Stimulated activated CD4-positive, alpha-beta T cell treated with anti-CD3 and anti-CD28 coated beads, Interleukin-12 subunit alpha, Interleukin-12 subunit beta, amount 100 ng/mL, for 4 hours (primary cell): Measurements from ENCODE around the gene TMEM134.

Experiments
- DNase-seq: peaks from one replicate; pipeline ENCODE4 v3.0.0-alpha.2; 2020

TMEM134 gene

DNA sequence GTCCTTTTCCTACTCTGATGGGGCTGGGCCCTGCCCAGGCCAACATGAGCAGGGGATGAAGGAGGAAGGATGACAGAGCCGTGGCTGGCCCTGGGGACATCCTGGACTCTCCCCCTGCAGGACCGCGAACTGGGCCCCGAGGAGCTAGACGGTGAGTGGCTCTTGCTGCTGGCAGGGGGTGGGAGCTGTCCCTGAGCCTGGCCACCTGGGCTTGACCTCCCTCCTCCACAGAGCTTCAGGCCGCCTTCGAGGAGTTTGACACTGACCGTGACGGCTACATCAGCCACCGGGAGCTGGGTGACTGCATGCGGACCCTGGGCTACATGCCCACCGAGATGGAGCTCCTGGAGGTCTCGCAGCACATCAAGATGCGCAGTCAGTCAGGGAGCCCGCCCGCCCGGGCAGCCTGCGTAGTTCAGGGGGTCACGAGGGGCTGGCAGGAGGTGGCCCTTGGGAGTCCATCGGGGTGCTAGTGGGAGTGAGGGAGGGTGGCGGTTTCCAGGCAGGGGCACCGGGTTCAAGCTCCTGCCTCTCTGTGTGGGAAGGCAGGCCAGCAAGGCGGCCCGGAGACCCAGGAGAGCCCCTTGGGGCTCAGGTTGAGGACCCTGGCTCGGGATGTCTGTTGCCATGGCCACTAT is 12.9 kb downstream of the TMEM134 start:
- no peak for DNase-seq

DNA sequence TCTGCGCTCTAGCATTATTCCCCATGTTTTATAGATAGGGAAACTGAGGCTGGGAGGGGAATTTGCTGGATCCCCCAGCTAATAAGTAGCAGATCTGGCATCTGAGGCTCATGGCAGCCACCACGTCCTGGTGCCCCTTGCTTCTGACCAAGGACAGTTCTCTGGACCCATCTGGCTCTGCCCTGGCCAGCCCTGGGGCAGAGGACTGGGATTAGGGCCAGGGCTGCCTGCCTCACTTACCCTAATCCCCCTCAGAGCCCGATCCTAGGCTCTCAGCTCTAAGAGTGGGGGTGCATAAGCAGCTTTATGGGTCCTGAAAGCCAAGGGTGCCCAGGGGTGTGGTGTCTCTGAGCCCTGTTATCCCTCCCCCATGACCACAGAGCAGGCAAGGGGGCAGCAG is 14.0 kb downstream of the TMEM134 start, which contains the start of gene CABP4:
Gene CABP4 (plus strand): TSS at position 301 of the 400 bp plus-strand sequence. CDS start 70 bp downstream, at position 371.
- DNase-seq, result no peak

DNA sequence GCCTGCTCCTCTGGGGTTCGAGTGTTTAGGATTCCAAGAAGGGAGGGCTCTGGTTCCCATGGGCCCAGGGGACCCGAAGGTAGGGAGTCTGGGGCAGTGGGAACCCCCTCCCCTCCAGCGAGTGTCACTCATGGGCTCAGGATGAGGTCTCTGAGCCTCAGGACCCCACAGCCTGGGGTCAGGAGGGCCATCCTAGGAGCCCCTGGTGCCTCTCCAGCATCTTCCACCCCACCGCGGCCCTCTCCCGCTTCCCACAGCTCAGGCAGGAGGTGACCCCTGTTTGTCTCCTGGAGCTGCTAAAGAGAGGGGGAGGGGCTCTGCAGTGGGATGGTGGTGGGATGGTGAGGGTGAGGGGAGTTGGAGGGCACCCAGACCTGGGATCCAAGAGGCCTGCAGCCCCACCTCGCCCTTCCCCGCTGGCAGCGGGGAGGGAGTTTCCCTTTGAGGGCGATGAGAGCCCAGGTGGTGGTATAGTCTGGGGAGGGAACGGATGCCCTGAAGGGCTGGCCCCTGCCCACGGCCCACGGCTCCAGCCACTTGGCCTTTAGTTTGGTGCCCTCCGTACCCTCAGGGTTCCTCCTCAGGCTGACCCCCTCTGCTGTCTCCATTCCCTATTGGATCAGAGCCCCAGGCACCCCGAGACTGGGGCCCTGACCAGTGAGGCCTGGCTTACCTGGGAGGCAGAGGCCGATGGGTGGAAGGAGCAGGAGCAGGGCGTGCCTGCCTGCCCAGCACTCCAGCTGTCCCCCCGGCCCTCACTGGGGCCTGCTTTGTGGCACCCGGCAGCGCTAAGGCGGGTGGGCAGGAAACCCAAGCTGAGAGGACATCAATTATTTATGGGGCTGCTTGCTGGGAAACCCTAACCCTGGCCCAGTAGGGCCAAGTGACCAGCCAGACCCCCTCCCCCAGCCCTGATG is 15.0 kb downstream of the TMEM134 start:
- no peak for DNase-seq

DNA sequence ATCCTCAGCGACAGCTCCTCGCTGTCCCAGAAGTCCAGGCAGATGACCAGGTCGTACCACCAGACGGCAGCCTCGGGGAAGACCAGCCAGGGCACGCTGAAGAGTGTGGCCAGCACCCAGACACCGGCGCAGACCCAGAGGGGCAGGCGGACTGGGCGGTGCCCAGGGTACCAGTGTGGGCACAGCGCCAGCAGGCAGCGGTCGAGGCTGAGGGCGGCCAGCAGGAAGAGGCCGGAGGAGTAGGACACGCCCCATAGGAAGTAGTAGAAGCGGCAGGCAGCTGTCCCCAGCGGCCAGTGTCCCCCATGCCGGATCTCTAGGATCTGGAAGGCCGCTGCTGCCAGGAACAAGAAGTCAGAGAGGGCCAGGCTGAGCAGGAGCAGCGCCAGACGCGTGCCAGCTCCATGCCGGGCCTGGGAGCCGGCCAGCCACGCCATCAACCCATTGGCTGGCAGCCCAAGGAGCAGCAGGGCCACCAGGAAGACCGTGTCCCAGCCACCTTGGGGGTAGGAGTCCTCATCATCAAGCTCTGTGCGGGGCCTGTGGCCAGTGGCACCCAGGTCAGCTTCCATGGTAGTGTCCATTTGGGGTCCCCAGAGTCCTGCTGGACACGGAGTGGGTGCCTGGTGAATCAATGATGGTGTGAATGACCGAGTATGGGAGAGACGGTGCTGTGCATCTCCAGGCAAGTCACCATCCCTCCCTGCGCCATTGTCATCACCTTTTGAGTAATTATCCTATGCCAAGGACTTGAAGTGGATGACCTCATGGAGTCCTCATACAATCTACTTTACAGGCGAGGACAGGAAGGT is 16.7 kb downstream of the TMEM134 start, which contains the start of gene GPR152:
Gene GPR152 (minus strand): TSS at position 589 of the 812 bp plus-strand sequence. CDS start 5 bp downstream, at position 584.
- DNase-seq, result no peak

DNA sequence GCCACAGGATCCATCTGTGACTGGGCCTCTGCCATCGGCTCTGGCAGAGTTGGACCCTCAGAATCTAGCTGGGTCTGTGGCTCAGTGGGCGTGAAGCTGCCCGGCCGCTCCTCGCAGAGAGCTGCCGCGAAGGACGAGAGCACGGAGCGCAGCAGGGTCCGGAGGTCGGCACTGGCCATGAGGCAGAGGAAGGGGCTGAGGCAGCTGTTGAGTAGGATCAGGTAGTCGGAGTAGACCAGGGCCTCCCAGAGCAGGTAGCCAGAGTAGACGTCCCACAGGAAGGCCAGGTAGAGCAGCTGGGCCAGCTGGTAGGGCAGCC is 17.4 kb downstream of the TMEM134 start:
- no peak for DNase-seq

DNA sequence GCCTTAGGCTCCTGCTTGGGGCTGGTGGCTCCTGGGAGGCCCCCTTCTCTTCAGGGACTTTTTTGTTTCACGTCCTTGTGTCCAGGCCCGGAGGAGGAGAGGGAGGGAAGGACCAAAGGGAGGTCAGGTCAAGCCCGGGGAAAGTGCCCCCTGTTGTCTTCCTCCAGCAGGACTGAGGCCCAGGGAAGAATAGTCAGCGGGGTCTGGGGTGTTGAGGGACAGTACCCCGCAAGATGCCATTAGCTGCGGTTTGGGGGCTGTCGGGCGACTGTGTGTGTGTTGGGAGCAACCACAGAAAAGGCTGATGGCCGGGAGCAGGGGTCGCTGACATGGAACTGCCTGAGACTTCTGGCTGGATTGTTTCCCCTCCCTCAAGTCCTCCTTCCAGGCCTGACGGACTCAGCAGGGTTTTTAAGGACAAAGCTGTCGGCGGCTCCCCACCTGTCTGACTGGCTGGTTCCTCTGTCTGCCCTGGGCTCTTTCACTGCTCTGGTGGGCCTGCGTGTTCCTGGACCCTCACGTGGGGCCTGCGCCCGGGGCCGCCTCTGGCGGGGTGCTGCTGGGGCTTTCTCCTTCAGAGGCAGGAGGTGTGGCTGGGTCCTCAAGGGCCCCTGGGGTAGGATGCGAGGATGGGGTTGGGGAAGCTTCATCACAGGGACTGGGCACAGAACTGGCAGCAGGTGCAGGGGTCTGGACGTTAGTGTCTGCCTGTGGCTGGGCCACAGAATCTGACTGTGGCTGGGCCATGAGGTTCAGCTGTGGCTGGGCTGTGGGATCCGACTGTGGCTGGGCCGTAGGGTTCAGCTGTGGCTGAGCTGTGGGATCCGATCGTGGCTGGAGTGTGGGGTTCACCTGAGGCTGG is 18.0 kb downstream of the TMEM134 start:
- DNase-seq, result no peak

DNA sequence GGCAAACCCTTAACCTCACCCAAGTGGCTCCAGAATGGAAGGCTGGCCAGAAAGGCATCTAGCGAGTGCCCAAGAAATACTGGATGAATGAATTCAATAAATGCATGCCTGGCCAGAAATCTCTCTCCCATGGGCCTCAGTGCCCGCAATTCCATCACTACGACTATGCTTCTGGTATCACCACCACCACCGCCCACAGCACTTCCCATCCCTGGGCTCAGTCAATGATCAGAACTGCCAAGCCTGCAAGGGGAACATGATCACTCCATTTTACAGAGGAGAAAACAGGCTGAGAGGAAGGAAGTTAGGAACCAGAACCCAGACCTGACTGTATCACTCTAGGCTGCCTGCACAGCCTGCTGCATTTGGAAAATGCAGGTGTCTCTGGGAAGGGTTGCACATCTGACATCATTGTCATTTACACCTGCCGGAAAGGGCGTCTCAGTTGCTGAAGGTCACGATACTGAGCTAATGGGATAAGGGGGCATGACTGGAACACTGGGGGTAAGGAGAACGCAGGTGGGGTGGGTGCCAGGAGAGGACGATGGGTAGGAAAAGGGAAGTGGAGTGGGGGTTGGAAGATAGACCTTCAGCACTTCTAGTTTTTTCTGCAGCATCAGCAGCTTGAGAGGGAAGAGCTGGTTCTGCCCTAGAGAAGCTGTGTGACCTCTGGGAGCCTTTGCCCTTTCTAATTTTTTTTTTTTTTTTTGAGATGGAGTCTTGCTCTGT is 19.8 kb downstream of the TMEM134 start:
- DNase-seq, result no peak

DNA sequence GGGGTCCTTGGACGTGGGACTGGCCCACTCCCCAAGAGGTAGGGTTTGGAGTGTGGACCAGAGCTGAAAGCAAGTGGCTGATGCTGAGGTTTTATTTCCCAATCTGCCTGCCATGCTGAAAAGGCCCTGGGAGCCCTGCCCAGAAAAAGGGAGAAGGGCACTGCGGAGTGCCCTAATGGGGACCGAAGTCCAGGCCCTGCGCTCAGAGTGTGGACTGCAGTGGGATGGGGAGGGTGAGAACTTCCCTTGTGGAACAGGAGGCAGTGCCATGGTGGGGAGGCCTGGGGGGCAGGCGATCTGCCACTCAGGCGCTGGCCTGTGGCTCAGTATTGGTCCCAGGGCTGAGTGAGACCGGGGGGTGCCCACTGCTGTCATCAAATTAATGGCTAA is 20.8 kb downstream of the TMEM134 start:
- DNase-seq, result no peak

DNA sequence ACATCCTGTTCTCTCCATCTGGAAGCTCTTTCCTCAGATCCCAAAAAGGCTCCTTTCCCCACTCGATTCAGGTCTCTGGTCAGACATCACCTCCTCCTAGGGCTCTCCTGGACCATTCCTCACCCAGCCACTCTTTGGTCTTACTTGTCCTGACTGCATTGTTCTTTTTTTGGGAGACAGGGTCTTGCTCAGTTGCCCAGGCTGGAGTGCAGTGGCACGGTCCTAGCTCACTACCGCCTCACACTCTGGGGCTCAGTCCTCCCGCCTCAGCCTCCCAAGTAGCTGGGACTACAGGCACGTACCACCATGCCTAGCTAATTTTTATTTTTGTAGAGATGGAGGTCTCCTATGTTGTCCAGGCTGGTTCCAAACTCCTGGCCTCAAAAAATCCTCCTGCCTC is 23.5 kb downstream of the TMEM134 start:
- DNase-seq, result no peak

DNA sequence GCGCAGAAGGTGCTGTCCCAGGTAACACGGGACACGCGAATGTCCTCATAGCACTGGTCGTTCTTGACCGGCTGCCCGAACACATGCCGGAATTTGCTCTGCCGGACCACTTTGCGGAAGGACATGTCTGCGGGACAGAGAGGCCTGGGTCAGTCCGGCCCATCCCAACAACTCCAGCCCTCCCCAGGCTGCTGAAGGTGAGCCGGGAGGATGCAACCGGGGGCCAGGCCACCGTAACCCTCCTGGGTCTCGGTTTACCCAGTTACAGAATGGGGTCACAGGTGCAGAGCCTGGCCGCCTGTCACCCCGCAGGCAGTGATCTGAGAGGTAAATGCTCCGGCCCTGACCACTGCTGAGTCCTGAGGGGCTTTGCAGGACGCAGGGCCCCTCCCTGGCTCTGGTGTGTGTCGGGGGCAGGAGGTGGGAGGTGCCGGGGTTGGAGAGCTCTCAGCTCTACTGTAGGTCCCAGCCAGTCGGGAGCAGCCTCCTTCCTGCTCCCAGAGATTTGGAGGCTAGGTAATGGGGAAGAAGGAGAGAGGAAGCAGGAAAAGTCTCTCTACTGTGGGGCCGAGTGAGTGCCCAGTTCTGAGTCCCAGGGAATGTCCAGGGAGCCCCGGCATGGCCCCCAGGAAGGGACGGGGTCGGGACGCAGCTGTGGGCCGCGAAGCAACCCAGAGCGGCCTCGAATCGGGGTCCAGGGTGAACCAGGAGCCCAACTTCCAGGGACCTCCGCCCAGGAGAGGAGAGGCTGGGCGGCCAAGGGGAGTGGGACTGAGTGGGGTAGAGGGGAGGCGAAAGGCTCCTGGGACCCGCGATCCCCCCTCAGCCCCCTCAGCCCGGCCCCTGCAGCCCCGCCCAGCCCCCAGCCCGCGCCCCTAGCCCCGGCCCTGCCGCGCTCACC is 26.3 kb downstream of the TMEM134 start:
- no peak for DNase-seq

DNA sequence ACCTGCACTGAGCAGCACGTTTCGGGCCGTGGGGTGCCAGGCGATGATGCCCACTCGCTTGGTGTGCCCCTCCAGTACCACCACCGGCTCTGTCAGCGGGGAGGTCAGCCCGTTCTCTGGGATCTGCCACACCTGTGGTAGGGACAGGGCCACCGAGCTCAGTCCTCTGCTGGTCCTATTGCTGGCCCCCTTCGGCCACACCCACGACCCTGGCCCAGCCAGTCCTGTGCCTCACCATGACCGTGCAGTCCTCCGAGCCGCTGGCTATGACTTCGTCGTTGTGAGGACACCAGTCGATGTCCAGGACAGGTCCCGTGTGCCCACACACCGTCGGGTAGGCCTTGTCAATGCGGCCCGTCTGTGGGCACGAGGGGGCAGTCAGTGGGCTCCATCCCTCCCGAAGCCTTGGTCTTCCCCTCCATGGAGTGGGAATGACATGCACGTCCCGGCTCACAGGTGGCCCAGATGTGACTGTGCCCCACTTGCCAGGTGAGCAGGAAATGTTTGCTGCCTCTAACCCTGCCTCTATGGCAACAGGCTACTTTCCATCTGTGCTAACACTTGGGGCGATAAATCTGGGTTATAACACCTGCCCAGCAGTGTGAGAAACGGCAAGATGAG is 27.2 kb downstream of the TMEM134 start:
- no peak for DNase-seq

DNA sequence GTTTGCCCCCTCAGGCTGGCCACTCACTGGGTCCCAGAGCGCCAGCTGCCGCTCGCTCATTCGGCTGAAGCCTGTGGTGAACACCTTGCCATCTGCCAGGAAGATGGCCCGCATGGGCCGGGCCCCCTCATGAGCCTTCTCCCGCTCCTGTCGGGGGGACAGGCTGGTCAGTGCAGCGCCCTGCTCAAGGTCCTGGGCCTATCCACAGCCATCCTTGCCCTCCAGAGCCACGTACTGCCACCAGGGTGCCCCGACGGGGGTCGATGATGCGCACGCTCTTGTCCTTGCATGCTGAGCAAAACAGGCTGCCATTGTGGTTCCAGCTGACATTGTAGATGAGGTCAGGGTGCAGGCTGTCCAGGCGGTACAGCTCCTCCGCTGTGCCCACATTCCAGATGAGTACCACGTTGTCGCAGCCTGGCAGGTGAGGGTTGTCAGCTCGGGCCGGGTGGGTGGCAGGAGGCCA is 27.9 kb downstream of the TMEM134 start:
- no peak for DNase-seq

DNA sequence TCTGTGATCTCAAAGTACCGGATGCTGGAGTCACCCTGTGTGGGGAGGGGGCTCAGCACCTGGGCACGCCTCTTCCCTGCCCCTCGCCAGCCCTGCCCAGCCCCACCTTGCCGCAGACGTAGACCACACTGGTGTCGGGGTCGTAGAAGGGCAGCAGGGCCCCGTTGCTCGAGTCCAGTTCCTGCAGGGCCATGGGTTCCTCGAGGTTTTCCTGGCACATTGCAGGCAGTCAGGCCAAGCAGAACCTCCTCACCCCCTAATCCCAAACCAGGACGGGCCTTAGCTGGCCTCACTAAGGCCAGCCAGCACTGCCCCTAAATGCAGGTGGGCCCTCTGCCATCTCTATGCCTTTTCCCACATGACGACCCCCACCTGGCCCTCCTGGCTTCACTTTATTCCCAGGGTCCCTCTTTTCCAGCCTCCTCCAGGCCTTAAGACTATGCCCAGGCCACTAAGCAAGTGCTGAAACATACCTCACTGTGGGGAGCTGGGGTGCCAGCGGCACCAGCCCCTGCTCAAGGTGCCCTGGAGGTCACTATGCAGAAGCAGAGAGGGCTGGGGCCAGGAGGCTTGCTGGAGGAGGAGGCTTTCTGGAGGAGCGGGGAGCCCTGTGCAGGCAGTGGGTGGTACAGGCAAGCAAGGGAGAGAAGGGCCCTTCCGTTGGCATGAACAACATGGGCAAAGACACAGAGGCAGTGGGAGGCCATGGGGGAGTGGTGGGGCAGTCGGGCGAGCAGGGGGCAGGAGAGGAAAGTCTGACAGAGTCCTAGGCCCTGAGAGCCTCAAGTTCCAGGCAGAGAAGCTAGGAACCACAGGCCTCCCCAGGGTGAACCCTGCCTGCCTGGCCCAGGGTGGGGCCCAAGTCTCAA is 28.6 kb downstream of the TMEM134 start:
- DNase-seq, result no peak

DNA sequence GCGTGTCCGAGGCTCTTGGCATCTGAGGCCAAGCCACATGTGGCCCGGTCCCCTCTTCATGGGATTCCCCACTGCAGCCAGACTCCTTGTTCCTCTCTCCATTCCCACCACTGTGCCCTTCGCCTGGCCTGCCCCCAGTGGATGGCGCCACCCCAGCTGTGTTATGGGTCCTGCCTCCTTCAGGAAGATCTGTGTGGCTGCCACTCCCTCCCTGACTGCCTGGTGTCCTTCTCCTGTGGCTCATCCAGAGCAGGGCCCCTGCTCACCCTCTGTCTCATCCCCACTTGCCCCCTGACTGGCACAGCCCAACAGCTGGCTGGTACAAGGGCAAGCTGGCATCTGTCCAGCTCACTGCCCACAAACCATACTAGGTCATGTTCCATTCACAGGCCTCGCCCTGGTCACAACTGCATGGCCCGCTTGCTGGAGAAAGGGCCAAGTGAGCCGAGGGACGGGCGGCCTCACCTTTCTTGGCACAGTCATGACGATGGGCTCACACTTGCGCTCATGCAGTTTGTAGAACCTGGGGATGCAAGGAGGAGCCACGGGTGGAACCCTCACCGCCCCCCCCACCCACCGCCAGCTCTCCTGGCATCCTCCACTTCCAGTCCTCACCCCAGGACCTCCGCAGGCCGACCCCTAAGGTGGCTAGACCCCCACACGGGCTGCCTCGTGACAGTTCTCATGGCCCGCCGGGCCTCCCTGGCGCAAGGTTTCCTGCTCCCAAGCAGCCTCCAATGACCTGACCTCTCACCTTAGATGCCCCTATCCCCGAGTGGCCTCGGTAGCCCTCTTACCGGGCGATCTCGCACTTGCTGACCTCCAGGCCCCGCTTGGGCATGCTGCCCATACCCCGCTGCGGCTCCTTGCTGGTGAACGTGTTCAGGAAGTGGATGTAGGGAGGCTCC is 29.5 kb downstream of the TMEM134 start:
- DNase-seq, result no peak

DNA sequence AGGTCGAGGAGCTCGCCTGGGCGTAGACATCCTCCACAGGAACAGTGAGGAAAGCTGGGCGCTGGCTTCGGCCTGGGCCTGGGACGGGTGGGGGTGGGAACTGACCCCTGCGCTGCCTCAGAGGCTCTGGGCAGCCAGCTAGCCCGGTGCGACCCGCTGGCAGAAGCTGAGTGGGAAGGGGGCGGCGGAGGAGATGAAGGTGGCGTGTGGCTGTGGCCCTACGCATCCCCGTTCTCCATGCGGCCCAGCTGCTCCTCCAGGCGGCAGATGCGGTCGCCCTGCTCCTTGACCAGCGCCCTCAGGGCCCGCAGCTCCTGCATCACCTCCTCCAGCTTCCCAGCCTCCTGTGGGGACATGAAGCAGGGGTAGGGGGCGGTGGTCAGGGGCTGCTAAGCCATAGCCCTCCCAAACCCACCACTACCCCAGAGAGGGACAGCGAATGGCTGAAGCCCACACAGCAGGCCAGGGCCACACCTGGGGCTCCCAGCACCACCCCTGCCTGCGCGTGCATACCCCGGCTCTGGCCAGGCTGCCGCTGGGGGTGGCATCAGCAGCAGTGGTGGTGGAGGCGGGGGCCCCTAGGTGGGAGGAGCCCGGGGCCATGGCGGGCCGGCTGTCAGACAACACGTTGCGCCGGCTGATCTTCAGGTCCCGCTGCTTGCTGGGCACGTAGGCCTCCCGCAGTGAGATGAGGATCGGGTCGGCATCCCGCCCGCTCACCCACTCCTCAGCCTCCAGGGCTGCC is 30.7 kb downstream of the TMEM134 start:
- peak; percentile 76 for DNase-seq

DNA sequence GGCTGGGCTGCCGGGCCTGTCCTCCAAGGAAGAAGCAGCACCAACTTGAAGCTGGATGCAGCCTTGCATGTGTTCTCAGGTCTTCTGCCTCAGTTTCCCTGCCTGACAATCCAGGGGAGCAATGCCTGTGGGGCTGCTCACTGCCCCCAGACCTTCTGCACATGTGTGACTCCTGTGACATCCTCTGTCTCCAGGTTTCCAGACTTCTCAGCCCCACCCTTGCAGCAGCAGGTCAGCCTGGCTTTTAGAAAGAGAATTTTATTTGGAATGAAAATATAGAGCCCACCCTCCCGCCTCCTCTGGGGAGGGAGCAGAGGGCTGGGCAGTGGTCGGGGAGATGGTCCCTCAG is 31.3 kb downstream of the TMEM134 start:
- DNase-seq, result no peak
